ENCODE measurements around the gene SRBD1. TPM values are rescaled to one million over a fixed set of nuclear protein-coding genes. Genes with fewer than 3 reads are reported as not detected.

The SRBD1 gene
- total RNA-seq, 1 donor = 17.4 TPM

GRCh38 chr2:45382744-45383143, 228.3 kb downstream of the SRBD1 start:
- Histone ChIP-seq H3K4me1 (ENCODE audit: insufficient read depth, low read length) (peaks cover 10% of the 10 kb centered on the region), H3K9me3 (ENCODE audit: low read depth, low read length) (no peaks in the 10 kb centered on the region), H3K4me3 (ENCODE audit: insufficient read depth, low read length) (no peak overlapping the region), H3K27ac (ENCODE audit: low read depth, low read length) (no peak overlapping the region), H3K4me2 (ENCODE audit: insufficient read depth, low read length) (no peak overlapping the region), H4K20me1 (ENCODE audit: insufficient read depth, low read length) (no peaks in the 10 kb centered on the region), H3K79me2 (ENCODE audit: insufficient read depth, low read length) (no peaks in the 10 kb centered on the region), H3K27me3 (ENCODE audit: insufficient read depth, low read length) (no peaks in the 10 kb centered on the region), H3K36me3 (ENCODE audit: insufficient read depth, low read length) (no peaks in the 10 kb centered on the region), H2AFZ (ENCODE audit: low read length) (no peak overlapping the region)
- DNase-seq (ENCODE audit: insufficient read length, low spot score, missing footprints) = no peak
- no peak for TF ChIP-seq CTCF (IDR thresholded peaks at IDR 0.05; ENCODE audit: extremely low read depth, low read depth, low read length)

GRCh38 chr2:45380131-45380836, 230.8 kb downstream of the SRBD1 start:
- H3K79me2 ChIP-seq (ENCODE audit: insufficient read depth, low read length) = no peaks in the 10 kb centered on the region
- no peaks in the 10 kb centered on the region for H3K9me3 ChIP-seq (ENCODE audit: low read depth, low read length)
- no peak overlapping the region for H3K4me2 ChIP-seq (ENCODE audit: insufficient read depth, low read length)
- H3K27me3 ChIP-seq (ENCODE audit: insufficient read depth, low read length) = no peaks in the 10 kb centered on the region
- no peak overlapping the region for H2AFZ ChIP-seq (ENCODE audit: low read length)
- no peaks in the 10 kb centered on the region for H4K20me1 ChIP-seq (ENCODE audit: insufficient read depth, low read length)
- H3K4me3 ChIP-seq (ENCODE audit: insufficient read depth, low read length) = no peak overlapping the region
- DNase-seq (ENCODE audit: insufficient read length, low spot score, missing footprints) = no peak
- H3K4me1 ChIP-seq (ENCODE audit: insufficient read depth, low read length) = peaks cover 10% of the 10 kb centered on the region
- TF ChIP-seq CTCF (IDR thresholded peaks at IDR 0.05; ENCODE audit: extremely low read depth, low read depth, low read length) = no peak
- no peak overlapping the region for H3K27ac ChIP-seq (ENCODE audit: low read depth, low read length)
- H3K36me3 ChIP-seq (ENCODE audit: insufficient read depth, low read length) = no peaks in the 10 kb centered on the region

GRCh38 chr2:45379399-45380087, 231.5 kb downstream of the SRBD1 start:
- no peak for TF ChIP-seq CTCF (IDR thresholded peaks at IDR 0.05; ENCODE audit: extremely low read depth, low read depth, low read length)
- H4K20me1 ChIP-seq (ENCODE audit: insufficient read depth, low read length) = no peaks in the 10 kb centered on the region
- no peak overlapping the region for H3K4me3 ChIP-seq (ENCODE audit: insufficient read depth, low read length)
- H3K79me2 ChIP-seq (ENCODE audit: insufficient read depth, low read length) = no peaks in the 10 kb centered on the region
- no peak for DNase-seq (ENCODE audit: insufficient read length, low spot score, missing footprints)
- H3K4me1 ChIP-seq (ENCODE audit: insufficient read depth, low read length) = peaks cover 10% of the 10 kb centered on the region
- no peaks in the 10 kb centered on the region for H3K27me3 ChIP-seq (ENCODE audit: insufficient read depth, low read length)
- no peaks in the 10 kb centered on the region for H3K36me3 ChIP-seq (ENCODE audit: insufficient read depth, low read length)
- no peak overlapping the region for H3K27ac ChIP-seq (ENCODE audit: low read depth, low read length)
- H3K4me2 ChIP-seq (ENCODE audit: insufficient read depth, low read length) = no peak overlapping the region
- no peak overlapping the region for H2AFZ ChIP-seq (ENCODE audit: low read length)
- H3K9me3 ChIP-seq (ENCODE audit: low read depth, low read length) = no peaks in the 10 kb centered on the region

DNA sequence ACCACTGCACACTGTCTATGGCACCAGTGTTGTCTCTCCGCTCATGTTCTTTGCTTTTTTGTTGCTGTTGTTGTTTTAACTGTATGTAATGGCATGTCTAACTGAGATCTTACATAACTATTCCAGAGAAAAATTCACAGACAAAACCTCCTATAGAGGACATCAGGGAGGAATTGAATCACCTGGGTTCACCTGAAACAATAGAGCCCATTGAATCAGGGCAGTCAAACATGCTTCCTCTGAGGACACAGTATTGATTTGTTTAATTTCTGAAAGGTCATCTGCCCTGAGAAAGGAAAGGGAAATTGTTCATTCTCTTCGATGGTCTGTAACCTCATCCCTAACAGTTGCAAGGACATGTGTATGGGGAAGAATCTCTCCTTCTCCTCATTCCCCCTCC, 237.5 kb downstream of the SRBD1 start:
- no peak for DNase-seq (ENCODE audit: insufficient read length, low spot score, missing footprints)
- H4K20me1 ChIP-seq (ENCODE audit: insufficient read depth, low read length) = no peaks in the 10 kb centered on the region
- TF ChIP-seq CTCF (IDR thresholded peaks at IDR 0.05; ENCODE audit: extremely low read depth, low read depth, low read length) = no peak
- H3K27ac ChIP-seq (ENCODE audit: low read depth, low read length) = no peak overlapping the region
- no peak overlapping the region for H3K4me2 ChIP-seq (ENCODE audit: insufficient read depth, low read length)
- H3K4me3 ChIP-seq (ENCODE audit: insufficient read depth, low read length) = no peak overlapping the region
- H3K4me1 ChIP-seq (ENCODE audit: insufficient read depth, low read length) = no peaks in the 10 kb centered on the region
- H3K79me2 ChIP-seq (ENCODE audit: insufficient read depth, low read length) = no peaks in the 10 kb centered on the region
- no peak overlapping the region for H2AFZ ChIP-seq (ENCODE audit: low read length)
- no peaks in the 10 kb centered on the region for H3K36me3 ChIP-seq (ENCODE audit: insufficient read depth, low read length)
- H3K9me3 ChIP-seq (ENCODE audit: low read depth, low read length) = no peaks in the 10 kb centered on the region
- no peaks in the 10 kb centered on the region for H3K27me3 ChIP-seq (ENCODE audit: insufficient read depth, low read length)
